Activated naive CD4-positive, alpha-beta T cell treated with anti-CD3 and anti-CD28 coated beads, Interleukin-2, amount 10 ng/mL, durations not matched to agents 7 days and 5 days (primary cell): Measurements from ENCODE around the gene FARS2.
"Not testable (repeated sequence)": the region's sequence is repeated elsewhere in the genome, so short reads cannot be mapped to it uniquely, and the experiment has no call there.

Experiments used
- CTCF ChIA-PET: fragments of 350-600 bp; sonication (Branson Sonifier 250); formaldehyde crosslinking; loops from one replicate; lab custom pipeline; 2021; ENCODE audit warnings: antibody characterized with exemption; lab: Charles Lee
- DNase-seq: peaks from one replicate; pipeline ENCODE4 v3.0.0-alpha.2; 2020
- H3K27ac Mint-ChIP-seq: one replicate; pipeline ENCODE4 v1.8.0; 2021; ENCODE audit warnings: mild to moderate bottlenecking, moderate library complexity, mixed read lengths
- H3K27me3 Mint-ChIP-seq: one replicate; pipeline ENCODE4 v1.8.0; 2021; ENCODE audit warnings: mild to moderate bottlenecking, mixed read lengths
- H3K36me3 Mint-ChIP-seq: one replicate; pipeline ENCODE4 v1.8.0; 2021; ENCODE audit warnings: mixed read lengths
- H3K4me1 Mint-ChIP-seq: one replicate; pipeline ENCODE4 v1.8.0; 2021; ENCODE audit warnings: mixed read lengths
- H3K4me3 Mint-ChIP-seq: one replicate; pipeline ENCODE4 v1.8.0; 2021; ENCODE audit warnings: mild to moderate bottlenecking, moderate library complexity, mixed read lengths
- H3K9me3 Mint-ChIP-seq: one replicate; pipeline ENCODE4 v1.8.0; 2021; ENCODE audit warnings: mixed read lengths

FARS2 gene

GRCh38 chr6:5674141-5674540 lies 412.8 kb downstream of the FARS2 start:
- CTCF ChIA-PET: interaction anchor here (0.6 to 0.9 kb wide), 2 partner anchors 157 to 612 kb away, joined by 3 read pairs; no protein-coding TSS in a partner anchor
- Mint-ChIP-seq H3K4me1 (peaks cover 35% of the 10 kb centered on the region), H3K27me3 (no peaks in the 10 kb centered on the region), H3K4me3 (no peak overlapping the region), H3K36me3 (peaks cover 19% of the 10 kb centered on the region), H3K9me3 (peaks cover 11% of the 10 kb centered on the region), H3K27ac (no peak overlapping the region)
- DNase-seq: no peak

- H3K36me3 Mint-ChIP-seq: peaks cover 22% of the 10 kb centered on the region
- CTCF ChIA-PET: interaction anchor here (0.9 kb wide), 1 partner anchor 157 kb away, joined by 3 read pairs; no protein-coding TSS in a partner anchor
- H3K4me3 Mint-ChIP-seq: no peak overlapping the region
- no peaks in the 10 kb centered on the region for H3K27me3 Mint-ChIP-seq
- peaks cover 33% of the 10 kb centered on the region for H3K4me1 Mint-ChIP-seq
- H3K27ac Mint-ChIP-seq: no peak overlapping the region
- no peak for DNase-seq
- peaks cover 11% of the 10 kb centered on the region for H3K9me3 Mint-ChIP-seq
Measured at GRCh38 chr6:5674721-5675120, 413.4 kb downstream of the FARS2 start.

DNA sequence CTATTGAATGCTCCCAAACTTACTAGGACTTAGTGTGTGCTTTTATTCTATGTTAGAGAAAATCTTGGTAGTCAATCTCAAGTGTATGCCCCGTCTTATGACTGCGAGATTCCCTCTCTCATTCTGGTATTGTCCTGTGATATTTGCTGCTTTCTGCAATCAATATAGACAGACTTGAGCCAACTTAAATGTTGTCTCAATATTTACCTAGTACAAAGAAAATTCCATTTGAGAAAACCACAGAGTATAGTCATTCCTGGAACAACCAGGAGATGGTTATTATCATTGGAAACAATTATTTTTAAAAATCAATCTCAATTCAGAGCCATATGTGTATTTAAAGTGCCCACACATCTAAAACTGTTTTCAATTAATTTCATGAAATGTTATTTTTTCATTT lies 415.4 kb downstream of the FARS2 start:
- H3K4me3 Mint-ChIP-seq: no peak overlapping the region
- peaks cover 5% of the 10 kb centered on the region for H3K9me3 Mint-ChIP-seq
- H3K36me3 Mint-ChIP-seq: peaks cover 5% of the 10 kb centered on the region
- H3K4me1 Mint-ChIP-seq: peaks cover 23% of the 10 kb centered on the region
- CTCF ChIA-PET: no interaction called here
- no peaks in the 10 kb centered on the region for H3K27me3 Mint-ChIP-seq
- H3K27ac Mint-ChIP-seq: no peak overlapping the region
- DNase-seq: no peak

DNA sequence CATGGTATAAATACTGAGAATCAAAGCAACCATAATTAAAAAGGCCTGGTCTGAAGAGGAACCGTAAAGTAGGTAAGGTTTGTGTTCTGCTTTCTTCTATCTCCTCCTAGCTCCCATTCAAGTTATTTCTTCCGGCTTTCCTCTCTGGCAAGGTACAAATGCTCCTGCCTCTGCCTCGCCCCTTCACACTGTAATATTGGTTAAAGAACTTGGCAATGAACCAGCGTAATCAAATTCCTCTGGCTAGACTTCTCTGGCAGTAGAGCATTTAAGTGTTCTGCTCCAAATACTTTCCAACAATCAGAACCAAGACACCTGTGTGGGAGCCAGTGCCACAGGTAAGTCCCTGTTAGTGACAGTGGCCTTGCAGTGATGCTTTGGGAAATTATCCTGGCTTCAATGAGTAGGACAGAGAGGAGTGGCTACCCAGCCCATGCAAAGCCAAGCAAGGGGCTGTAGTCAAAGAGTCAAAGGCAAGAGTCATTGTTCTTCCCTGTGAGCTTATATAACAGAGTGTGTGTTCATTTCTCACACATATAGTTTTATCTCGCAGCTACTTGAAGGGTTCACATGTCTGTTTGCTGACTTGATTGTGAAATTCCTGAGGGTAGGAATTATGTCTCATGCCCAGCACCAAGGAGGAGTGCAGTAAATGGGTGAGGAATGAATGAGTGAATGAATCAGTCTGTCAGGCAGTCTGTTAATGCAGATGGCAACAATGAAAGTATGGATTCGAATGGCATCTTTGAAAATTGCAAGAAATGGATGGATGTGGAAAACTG lies 416.1 kb downstream of the FARS2 start:
- Mint-ChIP-seq H3K36me3 (peaks cover 3% of the 10 kb centered on the region), H3K4me3 (no peak overlapping the region), H3K27me3 (no peaks in the 10 kb centered on the region), H3K9me3 (no peaks in the 10 kb centered on the region), H3K4me1 (peaks cover 19% of the 10 kb centered on the region), H3K27ac (no peak overlapping the region)
- CTCF ChIA-PET: no interaction called here
- no peak for DNase-seq

- no peak for DNase-seq
- H3K4me3 Mint-ChIP-seq: no peak overlapping the region
- peaks cover 17% of the 10 kb centered on the region for H3K4me1 Mint-ChIP-seq
- no peak overlapping the region for H3K27ac Mint-ChIP-seq
- H3K27me3 Mint-ChIP-seq: no peaks in the 10 kb centered on the region
- H3K36me3 Mint-ChIP-seq: peaks cover 3% of the 10 kb centered on the region
- CTCF ChIA-PET: interaction anchor here (0.6 kb wide), 1 partner anchor 250 kb away, joined by 3 read pairs; no protein-coding TSS in a partner anchor
- peaks cover 8% of the 10 kb centered on the region for H3K9me3 Mint-ChIP-seq
Measured at GRCh38 chr6:5679270-5679669, 418.0 kb downstream of the FARS2 start.

DNA sequence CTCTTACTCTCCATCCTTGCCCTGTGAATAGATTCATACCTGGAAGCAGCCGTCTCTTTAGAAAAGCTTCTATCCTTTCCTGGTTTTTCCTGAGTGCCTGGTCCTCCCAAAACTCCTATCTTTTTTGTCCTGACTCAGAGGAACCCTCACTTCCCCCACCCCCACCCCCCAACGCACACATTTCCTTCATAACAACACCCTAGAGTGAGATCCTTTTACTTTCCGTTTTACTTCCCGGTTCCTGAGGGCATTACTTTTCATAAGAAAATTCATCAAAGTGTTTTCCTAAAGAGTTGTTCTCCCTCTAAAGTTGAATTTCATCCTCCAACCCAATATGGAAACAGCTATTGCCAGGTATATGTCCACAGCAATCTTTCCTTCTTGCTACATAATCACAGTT lies 418.4 kb downstream of the FARS2 start:
- Mint-ChIP-seq H3K27me3 (no peaks in the 10 kb centered on the region), H3K4me1 (peaks cover 17% of the 10 kb centered on the region), H3K27ac (no peak overlapping the region), H3K9me3 (peaks cover 8% of the 10 kb centered on the region), H3K4me3 (no peak overlapping the region), H3K36me3 (peaks cover 3% of the 10 kb centered on the region)
- DNase-seq: no peak
- CTCF ChIA-PET: interaction anchor here (0.6 kb wide), 1 partner anchor 249 kb away, joined by 3 read pairs; no protein-coding TSS in a partner anchor

DNA sequence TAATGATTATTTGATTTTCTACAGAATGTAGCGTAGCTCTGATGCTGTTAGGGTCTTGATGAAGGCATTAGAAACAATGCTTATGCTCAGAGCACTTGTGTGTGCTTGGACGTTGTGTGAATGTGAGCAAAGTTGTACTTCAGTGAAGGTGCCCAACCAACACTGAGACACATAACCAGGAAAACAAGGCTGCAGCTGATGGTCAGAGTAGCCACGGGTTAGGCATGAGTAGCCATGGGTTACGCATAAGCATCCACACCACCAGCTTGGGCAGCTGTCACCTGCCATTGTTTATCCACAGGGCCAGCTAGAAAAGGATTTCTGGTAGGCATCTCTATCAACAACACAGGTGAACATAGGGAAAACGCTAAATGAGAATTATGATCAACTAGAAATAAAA lies 418.8 kb downstream of the FARS2 start:
- no peaks in the 10 kb centered on the region for H3K27me3 Mint-ChIP-seq

DNA sequence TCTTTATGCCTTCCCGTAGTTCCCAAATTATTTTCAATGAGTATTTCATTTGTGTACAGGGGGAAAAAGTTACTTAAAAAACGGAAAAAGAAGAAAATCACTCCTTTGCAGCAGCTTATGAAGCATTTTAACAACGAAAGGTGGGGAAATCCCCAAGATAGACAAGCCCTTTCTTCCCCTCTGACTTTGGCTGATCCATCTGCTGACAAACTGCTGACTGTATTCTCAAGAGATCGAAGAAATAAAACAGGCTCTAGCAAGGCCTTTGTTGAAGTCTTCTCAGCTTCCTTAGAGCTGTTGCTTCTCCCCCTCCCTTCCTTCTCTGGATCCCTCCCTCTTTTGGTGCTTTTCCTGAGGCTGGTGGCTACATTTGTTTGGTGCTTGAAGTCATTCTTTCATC lies 420.2 kb downstream of the FARS2 start:
- DNase-seq: no peak
- no peaks in the 10 kb centered on the region for H3K27me3 Mint-ChIP-seq
- H3K9me3 Mint-ChIP-seq: peaks cover 10% of the 10 kb centered on the region
- peaks cover 17% of the 10 kb centered on the region for H3K4me1 Mint-ChIP-seq
- H3K4me3 Mint-ChIP-seq: no peak overlapping the region
- H3K36me3 Mint-ChIP-seq: peaks cover 3% of the 10 kb centered on the region
- no peak overlapping the region for H3K27ac Mint-ChIP-seq
- CTCF ChIA-PET: no interaction called here

More for the DNA sequence above, 418.8 kb downstream of the FARS2 start:
- peaks cover 8% of the 10 kb centered on the region for H3K9me3 Mint-ChIP-seq
- CTCF ChIA-PET: no interaction called here
- no peak for DNase-seq
- H3K27ac Mint-ChIP-seq: no peak overlapping the region
- H3K4me1 Mint-ChIP-seq: peaks cover 17% of the 10 kb centered on the region
- peaks cover 3% of the 10 kb centered on the region for H3K36me3 Mint-ChIP-seq
- no peak overlapping the region for H3K4me3 Mint-ChIP-seq

DNA sequence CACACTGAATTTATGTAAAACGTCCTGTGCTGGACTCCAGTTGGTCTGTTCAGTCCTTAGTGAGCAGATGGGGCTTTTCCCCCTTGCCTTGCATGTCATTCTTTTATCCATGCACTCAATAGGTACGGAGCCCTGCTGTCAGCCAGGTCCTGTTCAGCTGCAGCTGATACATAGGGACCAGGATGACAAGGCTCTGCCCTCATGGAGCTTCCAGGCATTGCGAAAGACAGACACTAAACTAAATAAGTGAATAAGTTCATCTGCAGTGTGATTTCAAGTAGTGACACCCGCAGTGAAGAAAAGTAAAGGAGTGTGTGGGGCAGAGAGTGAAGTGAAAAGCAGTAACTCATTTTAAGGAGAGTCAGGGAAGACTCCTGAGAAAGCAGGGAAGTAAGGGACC lies 421.2 kb downstream of the FARS2 start:
- H3K4me3 Mint-ChIP-seq: no peak overlapping the region
- no peak for DNase-seq
- H3K27me3 Mint-ChIP-seq: no peaks in the 10 kb centered on the region
- peaks cover 3% of the 10 kb centered on the region for H3K36me3 Mint-ChIP-seq
- H3K27ac Mint-ChIP-seq: no peak overlapping the region
- peaks cover 17% of the 10 kb centered on the region for H3K4me1 Mint-ChIP-seq
- H3K9me3 Mint-ChIP-seq: peaks cover 10% of the 10 kb centered on the region
- CTCF ChIA-PET: no interaction called here

- Mint-ChIP-seq H3K9me3 (peaks cover 10% of the 10 kb centered on the region), H3K4me1 (peaks cover 14% of the 10 kb centered on the region), H3K27ac (peak overlapping the region; percentile 52)
- not testable (repeated sequence) for H3K36me3 Mint-ChIP-seq, DNase-seq, H3K4me3 Mint-ChIP-seq, H3K27me3 Mint-ChIP-seq
- CTCF ChIA-PET: interaction anchor here (0.6 kb wide), 1 partner anchor 47 kb away, joined by 3 read pairs; no protein-coding TSS in a partner anchor
Measured at GRCh38 chr6:5683747-5684146, 422.4 kb downstream of the FARS2 start.

DNA sequence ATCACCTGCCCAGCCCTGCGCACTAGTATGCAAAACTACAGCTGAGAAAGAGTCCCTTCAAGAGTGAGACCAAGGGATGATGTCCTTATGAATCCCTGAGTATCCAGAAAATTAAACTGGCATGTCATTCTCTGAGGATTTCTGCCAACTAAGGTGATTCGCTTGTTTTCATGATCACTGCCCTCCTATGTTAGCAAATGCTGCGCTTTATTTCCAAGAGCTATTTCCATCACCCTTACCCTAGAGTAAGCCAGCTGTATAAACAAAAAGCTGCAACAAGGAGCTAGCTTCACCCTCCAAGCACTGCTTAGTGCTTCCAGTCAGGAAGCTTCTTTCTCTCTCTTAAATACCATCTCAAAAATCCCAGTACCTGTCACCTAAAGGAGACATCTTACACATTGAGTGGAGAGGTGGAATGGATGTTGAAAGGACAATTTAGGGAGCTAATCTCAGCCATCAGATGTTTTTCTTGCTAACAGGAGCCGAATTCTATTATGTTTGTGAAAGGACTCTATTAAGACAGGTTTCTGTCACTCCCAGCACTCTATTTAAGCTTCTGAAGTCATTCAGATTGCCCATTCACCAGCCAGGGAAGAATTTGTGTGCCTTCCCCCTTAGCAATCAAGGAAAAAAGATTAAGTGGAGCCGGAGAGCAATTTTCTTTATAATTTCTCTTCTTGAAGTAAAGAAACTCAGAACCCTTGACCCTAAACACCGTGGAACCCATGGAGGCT lies 423.2 kb downstream of the FARS2 start:
- H3K27me3 Mint-ChIP-seq: no peaks in the 10 kb centered on the region
- peaks cover 12% of the 10 kb centered on the region for H3K9me3 Mint-ChIP-seq
- DNase-seq: no peak
- no peak overlapping the region for H3K4me3 Mint-ChIP-seq
- H3K4me1 Mint-ChIP-seq: peaks cover 14% of the 10 kb centered on the region
- no peak overlapping the region for H3K27ac Mint-ChIP-seq
- no peaks in the 10 kb centered on the region for H3K36me3 Mint-ChIP-seq
- CTCF ChIA-PET: interaction anchor here (0.6 kb wide), 2 partner anchors 47 to 119 kb away, joined by 3 read pairs; no protein-coding TSS in a partner anchor

DNA sequence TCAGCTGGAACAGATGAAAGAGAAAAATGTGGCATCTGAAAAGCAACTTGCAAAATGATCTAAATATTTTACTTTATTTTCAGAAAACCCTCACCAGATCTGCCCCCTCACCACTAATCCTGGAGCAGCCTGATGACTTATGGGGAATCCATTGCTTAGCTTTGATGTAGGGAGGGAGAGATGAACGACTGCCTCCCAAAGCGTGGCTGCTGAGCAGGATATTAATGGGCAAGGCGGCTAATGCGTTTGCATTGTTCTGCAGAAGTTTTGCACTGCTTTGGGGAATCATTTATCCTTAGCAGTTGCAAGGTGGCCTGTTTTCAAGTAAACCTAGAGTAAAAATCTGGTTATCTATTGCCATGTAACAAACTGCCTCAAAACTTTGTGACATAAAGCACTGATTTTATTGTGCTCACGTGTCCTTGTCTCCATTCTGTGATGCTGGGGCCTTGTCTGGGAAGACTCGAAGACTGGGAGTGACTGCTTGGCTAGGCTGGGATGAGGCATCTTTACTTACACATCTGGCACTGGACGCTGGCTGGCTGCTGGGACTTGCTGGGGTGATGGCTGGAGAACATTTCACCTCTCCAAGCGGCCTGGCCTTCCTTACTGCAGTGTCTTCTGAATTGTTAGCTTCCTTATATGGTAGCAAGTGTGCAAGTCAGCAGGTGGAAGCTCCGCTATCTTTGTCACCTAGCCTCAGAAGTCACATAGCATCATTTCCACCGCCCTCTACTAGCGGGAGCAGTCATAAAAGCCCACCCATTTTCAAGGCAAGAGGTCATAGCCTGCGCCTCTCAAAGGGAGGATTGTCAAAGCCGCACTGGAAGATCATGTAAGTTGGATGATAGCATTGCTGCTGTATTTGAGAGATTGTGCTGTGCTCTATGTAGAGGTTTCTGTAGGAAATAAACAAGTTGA lies 432.2 kb downstream of the FARS2 start:
- Mint-ChIP-seq H3K36me3 (peaks cover 10% of the 10 kb centered on the region), H3K27ac (no peak overlapping the region), H3K4me1 (peaks cover 11% of the 10 kb centered on the region), H3K4me3 (no peak overlapping the region), H3K9me3 (peaks cover 21% of the 10 kb centered on the region), H3K27me3 (no peaks in the 10 kb centered on the region)
- CTCF ChIA-PET: no interaction called here
- no peak for DNase-seq

DNA sequence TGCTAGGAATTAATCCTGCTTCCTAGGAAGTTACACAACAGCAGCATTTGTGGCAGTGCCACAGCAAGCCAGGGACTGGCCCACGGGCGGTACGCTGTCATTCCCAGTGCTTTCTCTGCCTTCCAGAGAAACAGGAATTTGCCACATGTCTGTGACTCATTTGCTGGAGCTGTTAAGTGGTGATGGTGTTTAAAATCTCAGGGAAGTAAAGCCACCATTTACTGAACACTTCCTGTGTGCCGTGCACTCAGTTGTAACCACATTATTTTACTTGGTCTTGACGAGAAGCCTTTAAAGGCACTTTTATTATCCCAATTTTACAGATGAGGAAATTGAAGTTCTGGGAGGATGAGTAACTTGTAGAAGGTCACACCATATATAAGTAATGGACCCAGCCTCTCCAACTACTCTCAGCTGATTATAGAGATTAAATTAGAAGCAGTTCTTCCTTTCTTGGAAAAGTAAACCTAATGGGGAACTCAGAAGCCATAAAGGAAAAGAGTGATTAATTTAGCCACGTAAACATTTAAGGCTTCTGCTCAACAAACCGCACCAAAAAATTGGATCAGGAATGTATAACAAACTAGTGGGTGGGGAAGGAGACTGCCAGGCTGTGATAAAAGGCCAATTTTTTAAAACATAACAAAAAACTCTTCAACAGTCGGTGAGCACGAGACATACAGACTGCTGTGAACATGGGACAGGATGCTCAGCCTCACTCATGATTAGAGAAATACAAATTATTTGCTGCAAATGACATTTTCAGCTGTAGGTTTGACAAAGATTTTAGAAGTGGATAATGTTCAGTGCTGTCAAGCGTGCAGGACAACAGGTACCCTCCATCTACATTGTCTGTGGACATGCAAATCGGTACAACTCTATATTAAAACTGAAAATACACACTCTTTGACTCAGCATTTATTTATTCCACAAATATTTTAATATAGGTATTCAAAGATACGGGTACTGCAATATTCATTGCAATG lies 434.2 kb downstream of the FARS2 start:
- peaks cover 15% of the 10 kb centered on the region for H3K4me1 Mint-ChIP-seq
- H3K36me3 Mint-ChIP-seq: peaks cover 12% of the 10 kb centered on the region
- H3K27ac Mint-ChIP-seq: peak overlapping the region; percentile 0
- no peak overlapping the region for H3K4me3 Mint-ChIP-seq
- H3K9me3 Mint-ChIP-seq: peaks cover 16% of the 10 kb centered on the region
- H3K27me3 Mint-ChIP-seq: no peaks in the 10 kb centered on the region
- no peak for DNase-seq
- CTCF ChIA-PET: no interaction called here
